ENCODE results near the gene FAM240A.

Gene FAM240A

GRCh38 chr3:46674031-46674845 is 61.9 kb downstream of the FAM240A start:
- no peak for DNase-seq (ENCODE audit: low spot score)

- DNase-seq (ENCODE audit: low spot score) = no peak
Measured at GRCh38 chr3:46675426-46675825, 63.1 kb downstream of the FAM240A start.
